Activated CD8-positive, alpha-beta memory T cell treated with anti-CD3 and anti-CD28 coated beads for 36 hours (primary cell): ENCODE data around the gene PLA2G5. TPM values are rescaled to one million over a fixed set of nuclear protein-coding genes. Genes with fewer than 3 reads are reported as not detected.
"Not testable (repeated sequence)": the region's sequence is repeated elsewhere in the genome, so short reads cannot be mapped to it uniquely, and the experiment has no call there.

Experiments
- CTCF ChIA-PET: fragments of 350-600 bp; sonication (Branson Sonifier 250); formaldehyde crosslinking; loops from one replicate; lab custom pipeline; 2021; ENCODE audit warnings: antibody characterized with exemption; lab: Charles Lee
- POLR2A ChIA-PET: fragments of 350-600 bp; sonication (Branson Sonifier 250); formaldehyde crosslinking; loops from one replicate; lab custom pipeline; 2021; ENCODE audit warnings: antibody characterized with exemption; lab: Charles Lee
- total RNA-seq, 2 experiments: library from RNA; stranded (reverse); gene quantifications; one replicate each; pipeline ENCODE4 v1.2.3, GENCODE V29; 2021

Gene PLA2G5
- total RNA-seq, 2 experiments from 2014 or later, result not detected

DNA sequence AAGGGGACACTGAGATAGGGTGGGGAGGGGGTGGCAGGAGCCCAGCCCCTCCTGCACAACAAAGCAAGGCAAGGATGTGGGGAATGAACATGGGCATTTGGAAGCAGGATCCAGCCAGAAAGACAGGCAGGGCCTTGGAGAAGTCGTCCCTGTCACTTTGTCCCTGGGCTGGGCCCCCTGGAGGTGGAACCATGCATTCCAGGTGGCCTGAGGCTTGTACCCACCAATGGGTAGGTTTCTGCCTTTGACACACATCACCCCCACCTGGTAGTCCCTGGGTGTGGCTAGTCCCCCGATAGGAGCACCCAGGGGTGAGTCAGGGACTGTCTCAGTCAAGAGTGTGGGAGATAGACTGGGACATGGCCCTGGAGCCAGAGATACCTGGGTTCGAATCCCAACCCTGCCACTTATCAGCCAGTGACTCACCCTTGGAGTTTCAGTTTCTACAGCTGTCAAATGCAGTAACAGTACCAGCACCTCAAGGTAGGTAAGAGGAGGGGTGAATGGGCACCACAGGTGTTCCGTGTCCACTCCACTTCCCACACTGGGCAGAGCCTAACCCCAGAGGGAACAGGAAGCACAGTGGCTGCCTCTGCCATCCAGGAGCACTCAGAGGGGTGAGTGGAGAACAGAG is 39.3 kb downstream of the PLA2G5 start:
- POLR2A ChIA-PET, result no interaction called here
- CTCF ChIA-PET, result no interaction called here

DNA sequence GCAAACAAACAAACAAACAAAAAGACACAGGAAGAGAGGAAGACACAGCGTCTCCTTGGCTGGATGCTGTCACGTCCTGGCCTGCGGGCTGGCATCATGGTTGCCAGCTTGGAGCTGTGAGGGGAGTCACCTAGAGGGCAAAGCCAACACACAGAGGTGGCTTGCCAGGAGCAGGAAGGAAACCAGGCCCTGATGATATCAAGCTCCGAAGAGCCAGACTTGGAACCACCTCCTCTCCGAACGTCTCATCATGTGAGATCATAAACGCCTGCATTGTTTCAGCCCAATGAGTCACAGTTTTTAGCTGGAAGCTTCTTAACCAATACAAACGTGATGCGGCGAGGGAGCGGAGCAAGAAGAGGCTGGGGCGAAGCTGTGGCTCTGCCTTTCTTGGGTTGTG is 40.7 kb downstream of the PLA2G5 start:
- POLR2A ChIA-PET, result no interaction called here
- CTCF ChIA-PET, result no interaction called here

DNA sequence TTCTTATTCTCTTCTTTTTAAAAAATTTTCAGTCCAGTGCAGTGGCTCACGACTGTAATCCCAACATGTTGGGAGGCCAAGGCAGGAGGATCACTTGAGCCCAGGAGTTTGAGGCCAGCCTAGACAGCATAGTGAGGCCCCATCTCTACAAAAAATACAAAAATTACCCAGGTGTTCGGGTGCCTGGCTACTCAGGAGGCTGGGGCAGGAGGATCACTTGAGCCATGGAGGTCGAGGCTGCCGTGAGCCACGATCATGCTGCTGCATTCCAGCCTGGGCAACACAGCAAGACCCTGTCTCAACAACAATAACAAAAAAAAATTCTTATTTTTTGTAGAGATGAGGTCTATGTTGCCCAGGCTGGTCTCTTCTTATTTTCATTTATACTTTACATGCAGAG is 41.5 kb downstream of the PLA2G5 start:
- CTCF ChIA-PET, result no interaction called here
- POLR2A ChIA-PET, result no interaction called here

DNA sequence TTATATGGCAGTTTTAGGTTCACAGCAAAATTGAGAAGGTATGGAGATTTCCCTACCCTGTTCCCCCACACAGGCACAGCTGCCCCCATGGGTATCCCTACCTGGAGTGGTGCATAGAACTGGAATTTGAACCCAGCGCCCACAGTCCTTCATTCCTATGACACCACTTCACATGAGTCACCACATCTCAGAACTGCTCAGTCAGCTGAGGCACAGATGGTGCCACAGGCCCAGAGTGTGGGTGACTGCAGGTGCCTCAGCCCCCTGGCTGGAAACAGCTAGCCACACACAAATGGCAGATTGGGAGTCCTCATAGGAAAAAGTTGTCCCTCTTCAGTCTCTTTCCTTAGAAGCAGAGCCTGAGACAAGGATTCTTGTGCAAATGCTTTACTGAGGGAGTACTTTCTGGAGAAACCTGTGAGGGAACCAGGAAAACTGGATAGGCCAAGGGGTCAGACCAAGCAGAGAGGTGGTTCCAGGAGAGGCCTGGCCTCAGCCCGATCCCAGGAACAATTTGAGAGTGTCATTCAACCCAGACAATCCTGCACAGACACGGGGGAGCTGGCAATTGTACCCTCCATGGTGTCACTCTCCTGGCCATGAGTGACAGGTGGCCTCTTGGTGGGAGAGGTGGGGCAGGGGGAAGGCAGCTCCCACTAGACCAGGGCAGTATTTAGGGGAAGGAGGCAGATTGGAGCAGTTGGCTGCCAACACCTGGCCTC is 42.4 kb downstream of the PLA2G5 start:
- ChIA-PET CTCF (no interaction called here), POLR2A (no interaction called here)

DNA sequence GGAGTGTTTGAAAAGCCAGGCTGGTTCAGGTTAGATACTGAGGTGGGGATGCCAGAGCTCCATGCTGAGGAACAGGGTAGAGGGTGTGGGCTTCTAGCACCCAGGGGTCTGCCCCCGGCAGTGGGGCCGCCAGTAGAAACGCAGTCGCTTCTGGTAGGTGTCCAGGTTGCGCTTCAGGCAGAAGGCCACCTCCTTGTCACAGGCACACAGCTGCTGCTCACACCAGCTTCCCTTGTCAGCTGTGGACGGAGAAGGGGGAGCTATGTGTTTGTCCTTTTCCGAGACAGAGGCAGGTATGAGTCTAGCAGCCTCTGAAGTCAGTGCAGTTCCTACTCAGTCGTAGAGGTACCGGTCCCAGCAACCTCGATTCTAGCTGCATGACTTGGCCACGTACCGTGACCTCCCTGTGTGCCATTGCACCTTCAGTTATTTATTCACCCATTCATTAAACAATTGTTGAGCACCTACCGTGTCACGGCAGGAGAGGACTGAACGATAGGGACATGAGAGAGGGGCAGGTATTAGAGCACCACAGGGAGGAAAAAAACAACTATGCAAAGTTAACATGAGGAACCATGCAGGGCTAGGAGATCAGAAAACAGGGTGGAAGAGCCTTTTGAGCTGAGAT is 44.1 kb downstream of the PLA2G5 start:
- ChIA-PET CTCF (interaction anchor here (0.9 kb wide), 1 partner anchor 45 kb away, joined by 3 read pairs; no protein-coding TSS in a partner anchor), POLR2A (no interaction called here)

DNA sequence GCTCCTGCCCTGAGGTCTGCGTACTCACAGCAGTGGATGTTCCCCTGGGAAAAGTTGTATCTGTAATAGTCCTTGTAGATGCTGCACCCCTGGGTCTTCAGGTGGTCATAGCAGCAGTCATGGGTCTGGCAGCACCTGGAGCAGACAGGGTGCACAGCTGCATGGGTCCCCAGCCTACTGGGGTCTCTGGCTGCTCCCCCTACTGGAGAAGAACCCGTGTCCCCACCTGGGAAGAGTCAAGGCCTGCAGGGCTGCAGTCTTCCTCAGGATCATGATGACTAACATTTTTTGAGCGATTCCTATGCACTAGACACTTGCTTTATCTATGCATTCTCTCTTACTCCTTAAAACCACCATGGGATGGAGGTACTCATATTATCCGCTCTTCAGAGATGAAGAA is 45.5 kb downstream of the PLA2G5 start:
- CTCF ChIA-PET, result no interaction called here
- POLR2A ChIA-PET, result no interaction called here

DNA sequence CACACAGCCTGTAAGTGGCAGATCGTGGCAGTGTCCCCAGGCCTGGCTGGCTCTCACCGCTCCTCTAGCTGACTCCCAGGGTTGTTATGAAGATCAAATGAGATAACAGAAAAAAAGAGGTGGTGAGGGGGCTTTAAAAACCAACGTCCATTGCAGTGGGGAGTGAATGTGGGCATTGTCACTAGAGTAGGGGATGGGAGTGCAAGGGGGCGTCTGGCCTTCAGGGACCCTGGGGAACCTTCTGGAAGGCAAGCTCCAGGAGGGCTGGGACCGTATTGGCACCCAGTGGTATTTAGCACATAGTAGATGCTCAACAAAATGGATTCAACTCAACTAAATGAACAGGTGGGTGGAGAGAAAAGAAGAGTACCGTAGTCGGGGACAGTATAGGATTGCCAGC is 45.9 kb downstream of the PLA2G5 start:
- ChIA-PET POLR2A (no interaction called here), CTCF (no interaction called here)

DNA sequence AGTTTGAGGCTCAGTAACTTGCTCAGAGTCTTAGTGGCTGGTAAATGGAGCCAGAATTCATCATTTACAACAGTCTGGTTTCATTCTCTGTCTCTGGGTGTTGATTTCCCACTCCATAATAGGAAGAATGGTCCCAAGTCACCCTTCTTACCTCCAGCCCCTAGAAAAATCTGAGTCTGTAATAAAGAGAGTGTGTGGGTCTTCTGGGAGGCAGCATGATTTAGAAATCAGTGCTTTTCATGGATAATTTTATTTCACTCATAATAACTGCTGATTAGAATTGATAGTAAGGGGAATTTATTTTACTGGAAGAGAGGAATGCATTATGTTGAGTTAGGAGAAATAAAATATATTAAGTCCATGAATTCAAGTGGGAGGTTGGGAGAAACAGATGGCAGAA is 47.2 kb downstream of the PLA2G5 start:
- CTCF ChIA-PET, result no interaction called here
- POLR2A ChIA-PET, result no interaction called here

DNA sequence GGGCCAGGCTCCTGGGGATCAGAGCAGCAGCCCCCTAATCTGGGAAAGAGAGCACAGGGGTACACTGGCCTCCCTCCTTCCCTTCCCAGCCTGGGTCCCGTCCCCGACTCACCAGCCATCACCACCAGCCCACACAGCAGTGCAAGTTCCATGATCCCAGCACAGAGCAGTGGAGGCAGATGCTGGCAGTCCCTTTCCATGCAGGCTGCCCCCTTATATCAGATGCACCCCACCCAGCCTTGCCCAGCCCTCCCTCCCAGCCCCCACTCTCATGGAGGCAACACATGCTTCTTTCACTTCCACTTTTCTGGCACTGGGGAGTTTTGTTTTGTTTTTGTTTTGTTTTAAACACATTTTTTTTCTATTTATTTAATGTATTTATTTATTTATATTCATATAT is 49.4 kb downstream of the PLA2G5 start, which contains the start of gene PLA2G2D:
Gene PLA2G2D (minus strand): TSS at position 190 of the 400 bp plus-strand sequence. CDS start 38 bp downstream, at position 152.
- CTCF ChIA-PET, result no interaction called here

DNA sequence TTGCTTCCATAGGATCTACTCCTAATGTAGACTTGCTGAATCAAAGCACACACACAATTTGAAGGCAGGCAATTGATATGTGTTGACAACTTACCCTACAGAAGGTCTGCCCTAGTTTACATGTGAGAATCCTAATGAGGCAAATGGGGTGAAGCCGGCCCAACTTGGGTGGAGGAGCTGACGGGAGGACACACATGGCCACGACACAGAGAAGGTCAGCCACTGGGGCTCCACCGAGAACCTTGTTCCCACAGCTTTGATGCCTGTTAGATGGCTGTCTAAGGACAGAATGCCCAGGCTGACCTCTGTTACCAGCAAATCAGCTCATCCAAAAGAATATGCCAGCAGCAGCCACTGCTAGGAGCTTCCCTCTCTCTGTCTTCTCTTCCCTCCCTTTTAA is 50.8 kb downstream of the PLA2G5 start:
- ChIA-PET CTCF (no interaction called here), POLR2A (no interaction called here)

More for the DNA sequence above, 49.4 kb downstream of the PLA2G5 start, which contains the start of gene PLA2G2D:
- POLR2A ChIA-PET, result no interaction called here

DNA sequence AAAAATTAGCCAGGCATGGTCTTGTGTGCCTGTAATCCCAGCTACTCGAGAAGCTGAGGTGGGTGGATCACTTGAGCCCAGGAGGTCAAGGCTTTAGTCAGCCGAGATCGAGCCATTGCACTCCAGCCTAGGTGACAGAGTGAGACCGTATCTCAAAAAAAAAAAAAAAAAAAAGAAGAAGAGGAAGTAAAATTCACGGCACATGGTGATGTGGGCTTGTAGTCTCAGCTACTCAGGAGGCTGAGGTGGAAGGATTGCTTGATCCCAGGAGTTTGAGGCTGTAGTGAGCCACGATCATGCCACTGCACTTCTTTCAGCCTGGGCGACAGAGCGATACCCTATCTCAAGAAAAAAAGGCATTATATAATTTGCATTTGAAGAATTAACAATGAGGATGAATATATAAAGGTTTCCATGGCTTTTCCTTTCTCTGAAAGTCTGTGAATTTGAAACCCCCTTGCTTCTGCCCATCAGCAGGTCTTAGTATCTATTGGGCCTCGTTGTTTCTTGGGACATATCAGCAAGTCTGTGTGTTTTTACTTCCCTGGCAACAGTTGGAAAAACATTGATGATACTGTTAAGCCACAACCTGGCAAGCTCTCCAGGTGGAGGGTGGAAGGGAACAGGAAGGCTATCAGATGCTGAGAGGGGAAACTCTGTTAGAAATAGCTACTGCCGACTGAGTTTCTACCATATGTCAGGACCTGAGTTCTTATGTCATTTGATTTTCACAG is 53.9 kb downstream of the PLA2G5 start:
- CTCF ChIA-PET, result interaction anchor here (0.7 kb wide), 1 partner anchor 99 kb away, joined by 4 read pairs; no protein-coding TSS in a partner anchor

DNA sequence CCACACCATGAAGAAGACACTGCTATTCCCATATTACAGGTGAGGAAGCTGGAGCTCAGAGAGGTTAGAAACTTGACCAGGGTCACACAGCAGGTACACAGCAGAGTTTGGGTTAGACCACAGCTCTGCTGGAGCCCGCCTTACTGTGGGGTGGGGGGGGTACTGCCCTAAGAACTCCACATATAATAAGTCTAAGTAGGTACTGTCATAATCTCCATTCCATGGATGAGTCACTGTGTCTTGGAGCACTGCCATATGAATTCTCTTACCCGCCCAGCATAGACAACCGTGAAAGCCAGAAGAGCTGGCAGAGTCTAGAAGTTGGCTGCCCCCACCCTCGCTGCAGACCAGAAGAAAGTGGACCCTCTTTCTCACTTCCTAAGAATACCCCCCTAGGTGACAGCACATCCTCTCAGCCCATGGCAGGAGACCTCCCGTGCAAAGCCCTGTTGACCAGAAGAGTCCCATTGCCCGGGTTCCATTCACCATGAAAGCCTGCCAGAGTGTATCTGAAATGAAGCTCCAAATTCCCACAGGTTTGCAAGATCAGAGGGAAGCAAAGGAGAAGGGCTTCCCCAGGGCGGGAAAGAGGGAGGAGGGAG is 54.6 kb downstream of the PLA2G5 start:
- CTCF ChIA-PET, result no interaction called here

More for the DNA sequence above, 53.9 kb downstream of the PLA2G5 start:
- POLR2A ChIA-PET, result interaction anchor here (0.6 kb wide), 1 partner anchor 1956 kb away, joined by 15 read pairs; no protein-coding TSS in a partner anchor

DNA sequence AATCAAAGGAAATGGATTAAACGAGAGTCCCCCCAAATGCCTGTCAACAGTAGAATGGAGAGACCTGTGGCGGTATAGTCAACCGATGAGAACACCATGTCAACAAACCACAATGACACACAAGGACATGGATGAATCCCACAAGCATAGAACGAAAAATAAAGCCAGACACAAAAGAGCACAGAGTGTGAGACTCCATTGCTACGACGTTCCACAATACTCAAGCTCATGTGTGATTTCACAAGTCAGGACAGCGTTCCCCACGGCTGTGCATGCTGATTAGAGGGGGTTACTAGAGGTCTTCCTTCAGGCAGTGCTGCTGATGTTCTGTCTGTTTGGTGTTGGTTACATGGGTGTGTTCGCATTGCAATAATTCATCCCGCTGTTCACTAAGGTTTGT is 55.1 kb downstream of the PLA2G5 start:
- POLR2A ChIA-PET, result no interaction called here
- CTCF ChIA-PET, result no interaction called here

More for the DNA sequence above, 54.6 kb downstream of the PLA2G5 start:
- POLR2A ChIA-PET, result interaction anchor here (0.6 kb wide), 1 partner anchor 1957 kb away, joined by 15 read pairs; no protein-coding TSS in a partner anchor

DNA sequence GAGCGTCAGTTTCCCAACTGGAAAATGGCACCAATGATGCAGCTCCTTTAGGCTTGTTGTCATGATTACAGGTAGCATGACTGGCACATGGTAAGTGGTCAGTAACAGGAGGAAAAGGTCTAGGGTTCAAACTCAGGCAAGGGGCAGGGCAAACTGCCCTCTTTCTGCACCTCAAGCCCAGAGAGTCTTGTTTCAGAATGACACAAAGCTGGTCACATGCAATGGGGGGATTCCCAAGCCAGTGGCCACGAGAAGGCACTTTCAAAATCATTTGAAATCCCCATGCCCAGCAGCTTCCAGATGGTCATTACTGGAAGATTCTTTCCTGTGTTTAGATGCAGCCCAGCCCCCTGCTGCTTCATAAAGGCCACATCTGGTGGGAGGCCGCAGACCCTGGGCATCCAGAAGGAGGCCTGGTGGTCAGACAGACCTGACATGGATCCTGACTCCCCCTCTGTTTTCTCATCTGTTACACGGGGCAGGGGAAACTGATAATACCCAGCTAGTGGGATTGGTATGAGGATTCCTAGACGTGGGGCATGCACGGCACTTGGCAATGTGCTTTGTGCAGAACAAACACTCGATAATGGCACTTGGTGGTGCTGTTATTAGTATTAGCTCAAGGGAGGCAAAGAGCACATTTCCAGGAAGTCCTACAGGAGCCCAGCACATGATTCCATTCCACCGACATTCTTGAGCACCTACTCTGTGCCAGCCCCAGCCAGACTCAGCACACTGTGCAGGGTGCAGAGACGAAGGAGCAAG is 56.2 kb downstream of the PLA2G5 start:
- ChIA-PET POLR2A (no interaction called here), CTCF (interaction anchor here (1.4 kb wide), 1 partner anchor 26 kb away, joined by 3 read pairs; no protein-coding TSS in a partner anchor)

DNA sequence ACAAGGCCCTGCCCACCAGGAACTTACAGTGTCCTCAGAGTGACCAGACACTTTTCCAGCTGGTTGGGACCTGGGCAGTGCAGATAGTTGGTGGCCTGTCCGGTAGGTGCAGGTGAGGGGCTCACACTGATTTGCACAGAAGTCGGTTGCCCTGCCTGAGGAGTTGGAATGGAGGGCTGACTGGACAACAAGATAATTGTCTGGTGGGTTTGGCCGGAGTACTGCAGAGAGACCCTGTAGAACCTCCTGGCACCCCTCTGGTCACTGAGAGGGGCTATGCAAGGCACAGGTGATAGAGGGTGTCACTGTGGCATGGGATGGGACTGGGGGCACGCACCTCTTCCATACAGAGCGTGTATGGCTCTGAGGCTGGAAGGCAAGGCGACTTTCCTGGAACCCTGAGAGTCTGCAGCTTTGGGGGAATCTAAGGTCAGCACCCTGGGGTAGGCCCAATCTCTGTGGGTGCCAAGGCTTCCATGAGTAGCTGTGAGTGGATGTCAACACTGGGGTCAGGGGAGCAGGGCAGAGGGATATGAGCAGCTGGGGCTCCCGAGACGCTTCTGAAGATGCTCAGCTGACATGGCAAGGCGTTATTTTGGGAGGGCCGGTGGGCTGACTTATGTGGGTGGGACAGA is 56.9 kb downstream of the PLA2G5 start:
- POLR2A ChIA-PET, result no interaction called here
- CTCF ChIA-PET, result interaction anchor here (1.4 kb wide), 1 partner anchor 25 kb away, joined by 3 read pairs; no protein-coding TSS in a partner anchor

DNA sequence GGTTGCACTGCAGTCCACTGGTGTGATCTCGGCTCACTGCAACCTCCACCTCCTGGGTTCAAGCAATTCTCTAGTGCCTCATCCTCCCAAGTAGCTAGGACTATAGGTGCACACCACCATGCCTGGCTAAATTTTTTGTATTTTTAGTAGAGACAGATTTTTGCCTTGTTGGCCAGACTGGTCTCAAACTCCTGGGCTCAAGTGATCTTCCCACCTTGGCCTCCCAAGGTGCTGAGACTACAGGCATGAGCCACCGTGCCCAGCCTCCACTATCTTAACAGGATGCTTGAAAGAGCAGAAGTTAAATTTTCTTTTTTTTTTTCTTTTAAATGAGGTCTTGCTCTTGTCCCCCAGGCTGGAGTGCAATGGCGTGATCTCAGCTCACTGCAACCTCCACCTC is 60.5 kb downstream of the PLA2G5 start:
- POLR2A ChIA-PET, CTCF ChIA-PET: not testable (repeated sequence)

DNA sequence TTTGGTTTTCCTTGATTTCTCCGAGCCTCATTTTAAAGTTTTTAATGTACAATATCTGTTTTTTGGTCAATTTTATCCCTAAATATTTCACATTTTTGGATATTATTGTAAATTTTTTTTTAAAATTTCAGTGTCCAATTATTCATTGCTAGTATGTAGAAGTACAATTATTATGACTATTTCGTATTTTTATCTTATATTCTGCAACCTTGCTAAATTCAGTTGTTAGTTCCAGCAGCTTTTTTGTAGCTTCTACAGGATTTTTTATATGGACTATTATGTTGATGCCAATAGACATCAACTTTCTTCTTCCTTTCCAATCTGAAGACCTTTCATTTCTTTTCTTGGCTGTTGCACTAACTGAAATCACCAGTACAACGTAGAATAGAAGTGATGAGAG is 65.0 kb downstream of the PLA2G5 start:
- CTCF ChIA-PET, result no interaction called here

DNA sequence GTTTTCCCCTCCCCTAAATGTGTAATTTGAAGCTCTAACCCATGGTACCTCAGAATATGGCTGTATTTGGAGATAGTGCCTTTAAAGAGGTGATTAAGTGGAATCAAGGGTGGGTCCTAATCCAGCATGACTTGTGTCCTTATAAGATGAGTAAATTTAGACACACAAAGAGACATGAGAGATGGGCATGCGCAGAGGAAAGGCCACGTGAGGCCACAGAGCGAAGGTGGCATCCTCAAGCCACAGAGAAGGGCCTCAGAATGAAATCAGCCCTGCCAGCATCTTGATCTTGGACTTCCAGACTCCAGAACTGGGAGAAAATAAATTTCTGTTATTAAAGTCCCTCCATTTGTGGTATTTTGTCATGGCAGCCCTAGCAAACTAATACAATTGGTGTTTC is 66.3 kb downstream of the PLA2G5 start:
- CTCF ChIA-PET, result no interaction called here
- POLR2A ChIA-PET, result no interaction called here

More for the DNA sequence above, 65.0 kb downstream of the PLA2G5 start:
- POLR2A ChIA-PET, result no interaction called here
